PC-9 (cell line): ENCODE results near the gene PSMB7.

ENCODE experiments used
- CTCF ChIP-seq: fragments of 200-600 bp; sonication (generic); conservative IDR thresholded peaks from 2 replicates; pipeline ENCODE4 v1.6.1; 2017; ENCODE audit warnings: mixed run types, antibody characterized with exemption, mild to moderate bottlenecking, moderate library complexity
- EZH2 ChIP-seq: fragments of 200-600 bp; sonication (generic); IDR thresholded peaks from 2 replicates; pipeline ENCODE4 v1.8.0; 2017; ENCODE audit warnings: antibody characterized with exemption, low read depth

DNA sequence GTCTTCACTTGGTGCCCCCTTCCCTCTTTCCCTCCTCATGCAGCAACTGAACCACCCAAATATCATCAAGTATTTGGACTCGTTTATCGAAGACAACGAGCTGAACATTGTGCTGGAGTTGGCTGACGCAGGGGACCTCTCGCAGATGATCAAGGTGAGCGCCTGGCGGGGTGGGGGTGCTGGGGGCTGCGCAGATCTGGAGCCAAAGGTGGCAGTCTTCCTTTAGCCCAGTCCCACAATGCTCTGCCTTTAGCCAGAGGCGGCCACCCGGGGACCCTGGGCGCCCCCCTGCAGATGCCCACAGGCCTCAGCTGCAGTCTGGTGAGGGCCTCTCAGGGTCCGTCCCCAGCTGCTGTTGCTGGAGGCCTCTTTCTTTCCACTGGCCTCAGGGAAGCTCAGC lies 93.8 kb downstream of the PSMB7 start:
- TF ChIP-seq CTCF: no peak
- no peak for TF ChIP-seq EZH2
